Stimulated activated CD4-positive, alpha-beta T cell treated with anti-CD3 and anti-CD28 coated beads, Interleukin-4, amount 100 ng/mL, for 48 hours (primary cell): Measurements from ENCODE around the gene NACC2.
"Not testable (repeated sequence)": the region's sequence is repeated elsewhere in the genome, so short reads cannot be mapped to it uniquely, and the experiment has no call there.

Experiments used
- DNase-seq, 2 donors: peaks; one replicate each; pipeline ENCODE4 v3.0.0-alpha.2; 2020; ENCODE audit warnings: low read depth in 2 of 2

Gene NACC2

GRCh38 chr9:135979547-135980166 lies 115.4 kb downstream of the NACC2 start:
- DNase-seq = no peak

GRCh38 chr9:135978642-135979546 lies 116.2 kb downstream of the NACC2 start:
- no peak for DNase-seq

- DNase-seq = no peak
Observed at GRCh38 chr9:135976944-135977343, 118.1 kb downstream of the NACC2 start.

GRCh38 chr9:135976531-135976930 lies 118.6 kb downstream of the NACC2 start:
- no peak for DNase-seq

GRCh38 chr9:135975834-135976233 lies 119.3 kb downstream of the NACC2 start:
- no peak for DNase-seq

DNA sequence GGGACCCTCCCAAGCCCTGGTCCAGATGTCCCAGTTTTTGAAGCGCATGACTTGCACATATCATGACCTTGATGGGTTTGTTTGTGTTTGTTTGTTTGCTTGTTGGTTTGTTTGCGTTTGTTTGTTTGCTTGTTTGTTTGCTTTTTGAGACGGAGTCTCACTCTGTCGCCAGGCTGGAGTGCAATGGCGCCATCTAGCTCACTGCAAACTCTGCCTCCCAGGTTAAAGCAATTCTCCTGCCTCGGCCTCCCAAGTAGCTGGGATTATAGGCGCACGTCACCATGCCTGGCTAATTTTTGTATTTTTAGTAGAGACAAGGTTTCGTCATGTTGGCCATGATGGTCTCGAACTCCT lies 120.9 kb downstream of the NACC2 start:
- DNase-seq = no peak

DNA sequence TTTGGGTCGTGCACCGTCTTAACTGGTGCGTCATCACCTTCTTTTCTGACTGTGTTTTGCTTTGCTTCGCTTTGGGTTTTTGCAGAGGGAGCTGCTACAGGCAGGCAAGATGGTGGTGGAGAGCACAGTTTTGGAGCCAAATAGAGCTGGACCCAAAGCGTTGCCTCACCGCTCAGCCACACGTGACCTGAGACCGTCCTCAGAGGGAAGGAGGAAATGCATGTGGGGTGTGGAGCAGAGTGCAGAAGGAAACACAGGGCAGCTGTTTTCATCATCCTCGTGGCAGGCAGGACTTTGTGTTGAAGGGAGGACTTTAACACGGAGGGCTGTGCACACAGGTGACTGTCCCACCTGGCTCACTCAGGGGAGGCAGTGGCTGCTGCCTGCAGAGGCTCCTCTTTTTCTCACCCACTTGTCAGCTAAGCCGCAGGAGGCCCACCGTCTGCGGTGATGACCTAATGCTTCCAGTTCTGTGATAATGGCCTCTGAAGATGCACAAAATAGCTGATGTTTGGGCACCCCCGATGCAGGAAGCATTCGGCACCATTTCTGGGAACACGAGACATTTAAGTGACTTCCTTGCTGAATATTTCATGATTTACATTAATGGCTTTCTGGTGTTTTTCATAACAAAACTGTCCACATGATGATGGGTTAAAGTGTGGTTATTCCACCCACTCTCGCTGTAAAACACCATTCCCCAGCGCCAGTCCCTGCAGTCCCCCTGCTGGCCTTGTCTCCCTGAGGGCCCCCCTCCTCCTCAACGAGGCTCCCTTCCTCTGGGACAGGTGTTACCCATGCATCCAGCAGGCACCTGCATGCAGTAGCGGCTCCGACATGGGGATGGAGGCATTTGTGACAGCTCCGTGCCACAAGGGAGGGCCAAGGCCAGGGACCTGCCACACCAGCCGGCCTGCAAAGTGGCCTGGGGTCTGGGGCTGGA lies 121.5 kb downstream of the NACC2 start:
- DNase-seq = no peak

GRCh38 chr9:135971892-135972291 lies 123.2 kb downstream of the NACC2 start:
- peak in 1 of 2 donors; percentile 40 for DNase-seq

DNA sequence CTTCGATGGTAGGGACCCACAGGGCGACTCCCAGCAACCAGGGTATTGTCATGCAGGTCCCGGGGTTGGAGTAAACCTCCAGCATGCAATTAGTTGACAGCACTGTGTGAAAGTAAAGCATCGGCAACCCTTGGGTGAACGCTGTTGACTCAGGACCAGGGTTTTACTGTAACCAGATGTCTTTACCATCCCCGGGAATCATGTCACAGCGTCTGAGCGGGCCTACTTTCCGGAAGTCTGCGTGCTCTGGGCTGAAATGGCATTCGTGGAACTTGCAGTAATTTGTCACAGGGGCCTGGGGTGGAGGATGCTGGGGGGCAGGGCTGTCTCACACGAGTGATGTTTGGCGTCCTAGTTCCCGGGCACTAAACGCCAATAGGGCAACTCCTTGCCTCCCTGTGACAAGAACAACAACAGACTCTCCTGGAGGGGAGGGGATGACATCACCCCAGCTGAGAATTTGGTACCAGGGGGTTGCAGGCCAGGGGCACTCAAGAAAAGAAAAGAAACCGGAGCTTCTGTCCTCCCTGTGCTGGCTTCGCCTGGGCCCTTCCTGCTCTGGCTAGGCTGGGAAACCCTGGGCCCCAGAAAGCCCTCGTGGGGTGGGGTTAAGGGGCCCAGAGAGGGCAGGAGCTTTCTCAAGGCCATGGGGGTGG lies 123.8 kb downstream of the NACC2 start:
- DNase-seq = no peak

GRCh38 chr9:135970128-135970815 lies 124.8 kb downstream of the NACC2 start:
- DNase-seq = no peak

DNA sequence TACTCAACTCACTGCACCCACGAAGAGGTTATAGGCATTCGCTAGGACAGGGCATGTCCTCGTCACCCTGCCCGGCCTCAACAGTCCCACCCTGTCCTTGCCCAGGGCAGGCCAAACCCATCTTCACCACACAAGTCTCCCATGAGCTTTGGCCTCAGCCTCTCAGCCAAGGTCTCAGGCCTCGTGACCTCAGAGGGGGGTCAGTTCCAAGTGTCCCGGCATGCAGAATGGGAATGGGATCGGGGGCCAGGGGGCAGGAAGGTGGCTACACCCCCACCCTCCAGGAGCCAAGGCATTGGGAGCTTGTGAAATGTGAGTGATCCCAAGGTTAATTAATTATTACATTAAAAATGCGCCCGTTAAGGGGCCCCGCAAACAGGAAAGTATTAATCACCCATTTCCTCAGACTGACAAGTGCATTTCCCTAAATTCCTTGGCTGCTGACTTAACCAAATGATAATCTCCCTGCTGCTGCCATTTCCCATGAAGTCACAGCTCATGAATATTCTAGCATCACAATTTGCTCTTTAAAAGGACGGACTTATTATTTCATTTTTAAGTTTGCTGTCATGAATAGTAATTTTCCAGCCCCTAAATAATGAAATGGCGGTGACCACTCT lies 125.9 kb downstream of the NACC2 start:
- no peak for DNase-seq

DNA sequence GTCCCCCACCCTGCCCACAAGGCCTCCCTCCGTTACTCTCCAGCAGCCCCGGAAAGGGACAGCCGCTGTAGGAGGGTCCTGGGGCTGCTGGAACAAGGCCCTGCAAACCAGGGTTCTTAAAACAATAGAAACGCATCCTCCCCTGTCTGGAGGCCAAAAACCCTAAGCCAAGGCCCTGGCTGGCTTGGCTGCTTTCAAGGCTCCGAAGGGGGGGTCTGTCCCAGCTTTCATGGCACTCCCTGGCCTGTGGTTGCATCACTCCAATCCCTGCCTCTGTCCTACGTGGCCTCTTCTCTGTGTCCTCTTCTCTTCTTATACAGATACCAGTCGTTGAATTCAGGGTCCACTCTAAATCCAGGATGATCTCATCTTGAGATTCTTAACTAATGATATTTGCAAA lies 126.5 kb downstream of the NACC2 start:
- no peak for DNase-seq

DNA sequence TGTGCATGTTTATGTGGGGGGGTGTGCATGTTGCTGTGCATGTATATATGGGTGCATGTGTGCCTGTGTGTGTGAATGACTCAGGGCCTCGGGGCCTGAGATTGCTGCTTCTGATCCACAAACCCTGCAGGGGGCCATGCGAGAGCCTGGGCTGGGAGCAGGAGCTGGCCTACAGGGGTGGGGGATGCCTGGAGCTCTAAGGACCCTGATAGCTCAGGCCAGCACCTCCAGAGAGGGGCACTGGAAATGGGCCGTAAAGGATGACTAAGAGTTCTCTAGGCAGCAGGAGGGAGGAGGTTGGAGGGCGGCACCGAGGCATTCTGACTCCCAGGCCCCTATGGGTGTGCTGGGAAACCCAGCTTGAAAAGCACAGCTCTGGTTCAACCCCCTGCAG lies 127.0 kb downstream of the NACC2 start:
- DNase-seq = no peak

DNA sequence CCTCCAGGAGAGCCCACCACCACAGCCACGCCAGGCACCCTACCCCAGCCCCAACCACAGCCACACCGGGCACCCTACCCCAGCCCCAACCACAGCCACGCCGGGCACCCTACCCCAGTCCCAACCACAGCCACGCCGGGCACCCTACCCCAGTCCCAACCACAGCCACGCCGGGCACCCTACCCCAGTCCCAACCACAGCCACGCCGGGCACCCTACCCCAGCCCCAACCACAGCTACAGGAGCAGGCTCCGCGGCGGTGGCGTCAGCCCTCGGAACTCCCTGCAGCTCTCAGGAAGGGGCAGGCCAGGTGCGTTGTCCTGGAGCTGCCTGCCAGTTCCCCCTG lies 128.2 kb downstream of the NACC2 start:
- not testable (repeated sequence) for DNase-seq

DNA sequence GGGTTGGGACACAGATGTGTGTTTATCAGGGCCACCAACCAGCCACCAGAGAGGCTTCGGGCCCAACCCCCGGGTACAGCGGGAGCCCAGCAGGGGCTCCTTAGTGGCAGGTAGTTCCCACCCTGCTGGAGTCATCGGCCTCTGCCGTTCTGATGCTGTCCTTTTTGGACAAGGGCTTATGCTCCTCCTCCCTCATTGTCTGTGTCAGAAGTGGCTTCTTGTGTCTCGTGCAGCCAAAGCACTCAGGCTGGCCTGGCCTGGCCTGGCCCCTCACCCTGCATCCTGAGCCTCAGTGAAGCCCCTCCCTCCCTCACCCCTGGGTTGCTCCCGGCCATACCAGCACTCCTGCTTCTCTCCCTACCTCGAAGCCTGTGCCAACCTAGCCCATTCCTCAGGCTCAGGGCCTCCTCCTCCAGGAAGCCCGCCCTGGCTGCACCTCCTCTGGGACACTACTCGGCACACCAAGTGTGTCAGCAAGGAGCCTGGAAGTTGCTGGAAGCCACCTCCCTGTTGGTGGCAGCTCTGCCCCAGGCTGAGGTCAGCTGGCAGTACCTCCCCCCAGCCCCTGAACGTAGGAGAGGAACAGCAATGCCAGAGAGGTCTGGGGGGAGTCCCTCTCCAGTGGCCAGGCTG lies 129.8 kb downstream of the NACC2 start:
- no peak for DNase-seq

GRCh38 chr9:135963938-135964337 lies 131.2 kb downstream of the NACC2 start:
- no peak for DNase-seq

GRCh38 chr9:135963338-135963737 lies 131.8 kb downstream of the NACC2 start:
- DNase-seq = no peak

GRCh38 chr9:135962696-135963307 lies 132.3 kb downstream of the NACC2 start:
- no peak for DNase-seq

DNA sequence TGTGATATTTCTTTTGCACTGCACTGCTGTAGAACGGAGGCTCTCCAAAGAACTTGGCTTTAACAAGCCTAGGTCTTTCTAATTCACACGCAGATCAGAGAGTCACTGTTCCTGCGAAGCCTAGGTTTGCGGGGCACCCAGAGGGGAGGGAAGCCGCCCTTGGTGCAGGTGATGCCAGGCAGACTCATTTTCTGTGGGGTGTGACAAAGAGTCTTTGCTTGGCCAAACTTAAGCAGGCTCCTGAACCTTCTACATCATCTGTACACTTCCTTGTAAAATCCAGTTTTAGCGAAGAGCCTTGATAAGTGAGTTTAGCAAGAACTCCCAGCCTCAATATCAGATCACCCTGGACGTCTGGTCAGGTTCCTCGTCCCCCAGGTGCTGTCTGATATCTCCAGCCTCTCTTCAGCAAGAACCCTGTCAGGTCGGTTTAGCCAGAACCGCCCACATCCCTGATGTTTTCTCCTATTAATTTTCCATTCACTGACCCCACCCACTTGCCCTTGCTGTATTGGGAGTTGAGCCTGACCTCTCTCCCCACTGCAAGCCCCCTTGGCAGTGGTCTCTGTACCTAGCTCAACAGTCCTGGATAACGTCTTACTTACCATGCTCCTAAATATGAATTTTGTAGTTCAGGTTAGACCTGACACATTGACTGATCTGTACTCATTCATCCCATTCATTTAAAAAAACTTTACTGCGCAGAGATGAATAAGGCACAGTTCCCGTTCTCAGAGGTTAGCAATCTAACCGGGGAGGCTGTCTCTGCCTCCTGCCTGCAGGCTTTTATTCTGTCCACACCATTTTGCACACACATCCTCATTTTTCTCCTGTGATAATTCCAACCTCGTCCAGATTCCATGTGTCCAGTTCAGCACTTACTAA lies 133.0 kb downstream of the NACC2 start:
- DNase-seq = no peak
